ENCODE data around the gene SLC25A51.

- TF ChIP-seq OSR1 (CRISPR knock-in tag; IDR thresholded peaks at IDR 0.05) (no peak), RARB (CRISPR knock-in tag; IDR thresholded peaks at IDR 0.05) (no peak), ARNTL (CRISPR knock-in tag; IDR thresholded peaks at IDR 0.05; ENCODE audit: borderline replicate concordance, low read depth) (no peak), BACH2 (CRISPR knock-in tag; IDR thresholded peaks at IDR 0.05; ENCODE audit: borderline replicate concordance) (no peak), PPARA (CRISPR knock-in tag; IDR thresholded peaks at IDR 0.05; ENCODE audit: borderline replicate concordance) (no peak), ISL1 (CRISPR knock-in tag; IDR thresholded peaks at IDR 0.05) (no peak)
- TF ChIP-seq, protein P1, sequence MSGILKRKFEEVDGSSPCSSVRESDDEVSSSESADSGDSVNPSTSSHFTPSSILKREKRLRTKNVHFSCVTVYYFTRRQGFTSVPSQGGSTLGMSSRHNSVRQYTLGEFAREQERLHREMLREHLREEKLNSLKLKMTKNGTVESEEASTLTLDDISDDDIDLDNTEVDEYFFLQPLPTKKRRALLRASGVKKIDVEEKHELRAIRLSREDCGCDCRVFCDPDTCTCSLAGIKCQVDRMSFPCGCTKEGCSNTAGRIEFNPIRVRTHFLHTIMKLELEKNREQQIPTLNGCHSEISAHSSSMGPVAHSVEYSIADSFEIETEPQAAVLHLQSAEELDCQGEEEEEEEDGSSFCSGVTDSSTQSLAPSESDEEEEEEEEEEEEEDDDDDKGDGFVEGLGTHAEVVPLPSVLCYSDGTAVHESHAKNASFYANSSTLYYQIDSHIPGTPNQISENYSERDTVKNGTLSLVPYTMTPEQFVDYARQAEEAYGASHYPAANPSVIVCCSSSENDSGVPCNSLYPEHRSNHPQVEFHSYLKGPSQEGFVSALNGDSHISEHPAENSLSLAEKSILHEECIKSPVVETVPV (CRISPR knock-in tag; IDR thresholded peaks at IDR 0.05), result no peak
Measured at GRCh38 chr9:37873955-37874354, 30.0 kb downstream of the SLC25A51 start.

Data from SK-N-SH treated with all-trans-retinoic acid at 6 μM for 48 hours (cell line).